ENCODE measurements around the gene ERP29. TPM values are rescaled to one million over a fixed set of nuclear protein-coding genes. Genes with fewer than 3 reads are reported as not detected.

ERP29 gene
- total RNA-seq: 86.4 and 95.8 TPM in 2 replicates

DNA sequence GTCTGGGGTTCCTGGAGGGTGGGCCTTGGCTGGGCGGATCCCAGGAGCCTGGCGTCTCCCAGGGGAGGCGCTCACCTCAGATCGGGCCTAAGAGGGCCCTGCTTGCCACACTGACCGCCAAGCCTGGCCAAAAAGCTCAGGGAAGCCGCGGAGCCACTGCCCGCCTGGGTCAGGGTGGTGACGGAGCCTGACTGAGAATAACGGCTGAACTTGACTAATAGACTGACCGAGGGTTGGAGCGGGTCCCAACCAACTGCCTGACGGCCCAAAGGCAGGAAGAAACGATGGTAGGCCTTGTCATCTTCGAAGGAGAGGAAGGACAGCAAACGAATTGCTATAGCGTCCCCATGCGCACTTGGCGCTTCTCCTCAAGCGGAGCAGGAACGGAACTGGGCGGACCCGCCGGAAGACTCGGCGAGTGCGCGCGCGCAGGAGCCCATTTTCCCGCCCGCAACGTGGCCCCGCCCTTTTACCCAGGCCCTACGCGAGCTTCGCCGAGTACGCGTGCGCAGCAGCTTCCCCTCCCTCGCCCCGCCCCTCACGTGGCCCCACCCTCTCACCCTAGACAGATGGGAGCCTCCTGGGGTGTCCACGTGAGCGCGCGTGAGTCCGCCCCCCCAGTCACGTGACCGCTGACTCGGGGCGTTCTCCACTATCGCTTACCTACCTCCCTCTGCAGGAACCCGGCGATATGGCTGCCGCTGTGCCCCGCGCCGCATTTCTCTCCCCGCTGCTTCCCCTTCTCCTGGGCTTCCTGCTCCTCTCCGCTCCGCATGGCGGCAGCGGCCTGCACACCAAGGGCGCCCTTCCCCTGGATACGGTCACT lies at the start of gene ERP29, which contains the start of gene TMEM116:
Gene ERP29, plus strand, starts transcription at position 652 of the 826 bp plus-strand sequence. Its CDS starts 40 bp downstream, at position 692.
Gene TMEM116, minus strand, starts transcription at position 391 of the 826 bp plus-strand sequence. CDS start 7,895 bp downstream, outside the sequence.
- no peaks in the 10 kb centered on the region for H3K27me3 ChIP-seq (ENCODE audit: control insufficient read depth, insufficient read depth, low read length)
- TF ChIP-seq CTCF (IDR thresholded peaks at IDR 0.05; ENCODE audit: insufficient read depth, low read length, poor library complexity, severe bottlenecking): peak; percentile 54
- peak within 1 kb of the TSS; percentile 84 for H3K4me3 ChIP-seq (ENCODE audit: low read depth, low read length)
- no peaks in the 10 kb centered on the region for H3K36me3 ChIP-seq (ENCODE audit: control insufficient read depth, insufficient read depth, low read length)
- peak; percentile 81 for DNase-seq (ENCODE audit: low read depth)

GRCh38 chr12:111964935-111965334 lies 48.3 kb upstream of the ERP29 start:
- no peak for DNase-seq (ENCODE audit: low read depth)
- no peak for TF ChIP-seq CTCF (IDR thresholded peaks at IDR 0.05; ENCODE audit: insufficient read depth, low read length, poor library complexity, severe bottlenecking)
- no peak overlapping the region for H3K4me3 ChIP-seq (ENCODE audit: low read depth, low read length)
- no peaks in the 10 kb centered on the region for H3K27me3 ChIP-seq (ENCODE audit: control insufficient read depth, insufficient read depth, low read length)
- no peaks in the 10 kb centered on the region for H3K36me3 ChIP-seq (ENCODE audit: control insufficient read depth, insufficient read depth, low read length)

DNA sequence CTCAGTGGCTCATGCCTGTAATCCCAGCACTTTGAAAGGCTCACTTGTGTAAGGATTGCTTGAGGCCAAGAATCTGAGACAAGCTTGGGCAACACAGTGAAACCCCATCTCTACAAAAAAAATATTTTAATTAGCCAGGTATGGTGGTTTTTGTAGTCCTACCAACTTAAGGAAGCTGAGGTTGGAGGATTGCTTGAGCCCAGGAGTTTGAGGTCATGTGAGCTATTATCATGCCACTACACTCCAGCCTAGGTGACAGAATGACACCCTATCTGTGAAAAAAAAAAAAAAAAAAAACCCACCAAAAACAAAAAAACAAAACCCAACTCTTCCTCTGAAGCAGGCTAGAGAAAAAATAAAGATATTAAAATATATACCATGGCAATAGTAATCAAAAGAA lies 41.4 kb upstream of the ERP29 start:
- DNase-seq (ENCODE audit: low read depth): no peak
- H3K27me3 ChIP-seq (ENCODE audit: control insufficient read depth, insufficient read depth, low read length): no peaks in the 10 kb centered on the region
- no peak for TF ChIP-seq CTCF (IDR thresholded peaks at IDR 0.05; ENCODE audit: insufficient read depth, low read length, poor library complexity, severe bottlenecking)
- H3K36me3 ChIP-seq (ENCODE audit: control insufficient read depth, insufficient read depth, low read length): no peaks in the 10 kb centered on the region
- no peak overlapping the region for H3K4me3 ChIP-seq (ENCODE audit: low read depth, low read length)

GRCh38 chr12:111975161-111975931 lies 37.9 kb upstream of the ERP29 start:
- no peaks in the 10 kb centered on the region for H3K36me3 ChIP-seq (ENCODE audit: control insufficient read depth, insufficient read depth, low read length)
- DNase-seq (ENCODE audit: low read depth): no peak

DNA sequence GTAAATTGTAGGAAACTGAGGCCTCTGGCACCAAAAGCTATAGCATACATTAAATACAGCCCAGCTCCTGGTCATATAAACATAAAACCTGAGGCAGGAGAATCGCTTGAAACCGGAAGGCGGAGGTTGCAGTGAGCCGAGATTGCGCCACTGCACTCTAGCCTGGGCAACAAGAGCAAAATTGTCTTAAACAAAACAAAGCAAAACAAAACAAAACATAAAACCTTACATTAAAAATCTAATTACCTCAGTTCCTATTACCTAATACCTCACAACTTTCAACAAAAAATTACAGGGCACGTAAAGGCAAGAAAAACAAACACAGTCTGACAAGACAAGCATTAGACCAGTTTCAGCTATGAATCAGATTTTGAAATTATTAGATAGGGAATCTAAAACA lies 36.9 kb upstream of the ERP29 start:
- DNase-seq (ENCODE audit: low read depth): no peak
- TF ChIP-seq CTCF (IDR thresholded peaks at IDR 0.05; ENCODE audit: insufficient read depth, low read length, poor library complexity, severe bottlenecking): no peak
- no peak overlapping the region for H3K4me3 ChIP-seq (ENCODE audit: low read depth, low read length)
- H3K27me3 ChIP-seq (ENCODE audit: control insufficient read depth, insufficient read depth, low read length): no peaks in the 10 kb centered on the region
- H3K36me3 ChIP-seq (ENCODE audit: control insufficient read depth, insufficient read depth, low read length): no peaks in the 10 kb centered on the region

More at GRCh38 chr12:111975161-111975931, 37.9 kb upstream of the ERP29 start:
- Histone ChIP-seq H3K4me3 (ENCODE audit: low read depth, low read length) (no peak overlapping the region), H3K27me3 (ENCODE audit: control insufficient read depth, insufficient read depth, low read length) (no peaks in the 10 kb centered on the region)
- no peak for TF ChIP-seq CTCF (IDR thresholded peaks at IDR 0.05; ENCODE audit: insufficient read depth, low read length, poor library complexity, severe bottlenecking)
